Hepatocyte (in vitro differentiated cells): ENCODE measurements around the gene NCR1. TPM values are rescaled to one million over a fixed set of nuclear protein-coding genes. Genes with fewer than 3 reads are reported as not detected.
"Not testable (repeated sequence)": the region's sequence is repeated elsewhere in the genome, so short reads cannot be mapped to it uniquely, and the experiment has no call there.

ENCODE experiments used
- DNase-seq: peaks from one replicate; pipeline ENCODE4 v3.0.0-alpha.2; 2016; ENCODE audit warnings: low spot score
- H2AFZ ChIP-seq: fragments of 200-600 bp; sonication (generic); 2 replicates; pipeline ENCODE4 v1.6.0; 2016; ENCODE audit warnings: antibody characterized with exemption, mild to moderate bottlenecking
- H3K27ac ChIP-seq: fragments of 200-600 bp; sonication (generic); 2 replicates; pipeline ENCODE4 v1.5.1; 2016; ENCODE audit warnings: mild to moderate bottlenecking
- H3K27me3 ChIP-seq: fragments of 200-600 bp; sonication (generic); 2 replicates; pipeline ENCODE4 v1.6.1; 2016
- H3K36me3 ChIP-seq: fragments of 200-600 bp; sonication (generic); replicated peaks from 2 replicates; pipeline ENCODE4 v1.5.1; 2016; ENCODE audit warnings: low read depth; ENCODE audit not compliant: insufficient read depth
- H3K4me1 ChIP-seq: fragments of 200-600 bp; sonication (generic); 2 replicates; pipeline ENCODE4 v1.5.1; 2016; ENCODE audit warnings: mild to moderate bottlenecking, moderate library complexity; ENCODE audit not compliant: insufficient read depth
- H3K4me2 ChIP-seq: fragments of 200-600 bp; sonication (generic); 2 replicates; pipeline ENCODE4 v1.6.0; 2016
- H3K4me3 ChIP-seq: fragments of 200-600 bp; sonication (generic); 2 replicates; pipeline ENCODE4 v1.5.1; 2016; ENCODE audit warnings: mild to moderate bottlenecking
- H3K79me2 ChIP-seq: fragments of 200-600 bp; sonication (generic); 2 replicates; pipeline ENCODE4 v1.6.0; 2017; ENCODE audit warnings: mild to moderate bottlenecking
- H3K9me2 ChIP-seq: fragments of 200-600 bp; sonication (generic); replicated peaks from 2 replicates; pipeline ENCODE4 v1.6.0; 2017; ENCODE audit warnings: mild to moderate bottlenecking; ENCODE audit not compliant: insufficient read depth
- H3K9me3 ChIP-seq: fragments of 200-600 bp; sonication (generic); 2 replicates; pipeline ENCODE4 v1.5.1; 2016; ENCODE audit warnings: low read depth, mild to moderate bottlenecking
- H4K20me1 ChIP-seq: fragments of 200-600 bp; sonication (generic); 2 replicates; pipeline ENCODE4 v1.6.0; 2016; ENCODE audit warnings: mild to moderate bottlenecking; ENCODE audit not compliant: insufficient read depth, poor library complexity, severe bottlenecking
- EZH2 ChIP-seq: fragments of 200-600 bp; sonication (generic); IDR thresholded peaks from 2 replicates; pipeline ENCODE4 v1.6.1; 2016; ENCODE audit warnings: antibody characterized with exemption, mild to moderate bottlenecking, borderline replicate concordance
- EZH2phosphoT487 ChIP-seq: fragments of 200-600 bp; sonication (generic); IDR thresholded peaks from one replicate; pipeline ENCODE4 v1.6.1; 2018; ENCODE audit warnings: antibody characterized with exemption, mild to moderate bottlenecking, low read depth, moderate library complexity; ENCODE audit not compliant: unreplicated experiment, severe bottlenecking
- WGBS: methylation state at CpG from one replicate; pipeline ENCODE4 v1.1.6; 2016; ENCODE audit warnings: low lambda C conversion rate; ENCODE audit errors: missing lambda C conversion rate; 5-methylcytosine and 5-hydroxymethylcytosine counted together
- polyA plus RNA-seq: library from polyadenylated mRNA; unstranded; fragments of >200 nt; fragmentation: Nextera tagmentation; extraction: Ambion mirVana; gene quantifications from 2 replicates; pipeline ENCODE4 v1.2.1, GENCODE V29; 2016
- total RNA-seq: library from RNA; depleted of rRNA; stranded (reverse); fragments of >200 nt; gene quantifications from 2 replicates; pipeline ENCODE4 v1.2.3, GENCODE V29; 2014
- TF ChIP-seq, protein P1 (sequence below): fragments of 200-600 bp; sonication (generic); IDR thresholded peaks from 2 replicates; pipeline ENCODE4 v1.5.1; 2016; ENCODE audit warnings: antibody characterized with exemption, mild to moderate bottlenecking; ENCODE audit not compliant: poor library complexity

NCR1 gene, protein sequence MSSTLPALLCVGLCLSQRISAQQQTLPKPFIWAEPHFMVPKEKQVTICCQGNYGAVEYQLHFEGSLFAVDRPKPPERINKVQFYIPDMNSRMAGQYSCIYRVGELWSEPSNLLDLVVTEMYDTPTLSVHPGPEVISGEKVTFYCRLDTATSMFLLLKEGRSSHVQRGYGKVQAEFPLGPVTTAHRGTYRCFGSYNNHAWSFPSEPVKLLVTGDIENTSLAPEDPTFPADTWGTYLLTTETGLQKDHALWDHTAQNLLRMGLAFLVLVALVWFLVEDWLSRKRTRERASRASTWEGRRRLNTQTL
- total RNA-seq: 0.44 TPM in 1 of 2 replicates, not detected in the other
- polyA plus RNA-seq: not detected in 2 replicates

DNA sequence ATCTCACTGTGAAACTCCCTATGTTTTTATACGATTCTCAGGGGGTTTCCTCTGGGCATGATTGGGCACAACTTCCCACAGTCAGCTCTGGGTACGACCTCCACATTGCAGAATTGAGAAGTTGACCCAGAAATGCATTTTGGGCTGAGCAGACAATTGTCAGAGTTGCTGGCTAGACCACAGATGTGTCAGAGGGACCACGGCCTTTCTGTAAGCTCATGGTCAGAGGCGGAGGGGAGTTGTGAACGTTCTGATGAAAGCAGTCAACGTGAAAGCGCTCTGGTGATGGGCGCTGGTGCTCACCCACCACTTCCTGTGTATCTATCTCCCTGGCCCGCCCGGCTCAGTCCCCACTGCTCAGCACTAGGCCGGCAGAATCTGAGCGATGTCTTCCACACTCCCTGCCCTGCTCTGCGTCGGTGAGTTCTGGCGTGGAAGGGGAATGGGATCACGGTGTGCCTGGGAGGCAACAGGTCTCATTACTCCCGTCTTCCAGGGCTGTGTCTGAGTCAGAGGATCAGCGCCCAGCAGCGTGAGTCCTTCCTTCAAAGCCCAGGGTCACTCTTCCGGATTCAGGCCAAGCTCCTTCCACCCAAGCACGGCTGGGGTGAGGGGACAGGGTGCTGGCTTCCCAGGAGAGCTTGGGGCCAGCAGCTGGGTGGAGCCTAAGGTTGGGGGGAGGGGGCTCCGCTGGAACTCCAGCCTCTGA lies at the start of gene NCR1:
NCR1 (plus strand) TSS at position 346 of the 709 bp plus-strand sequence; CDS start at position 386, 40 bp downstream.
- no peak for DNase-seq
- Histone ChIP-seq H3K27ac (no peak within 1 kb of the TSS), H3K36me3 (no peaks in the 10 kb centered on the region)

DNA sequence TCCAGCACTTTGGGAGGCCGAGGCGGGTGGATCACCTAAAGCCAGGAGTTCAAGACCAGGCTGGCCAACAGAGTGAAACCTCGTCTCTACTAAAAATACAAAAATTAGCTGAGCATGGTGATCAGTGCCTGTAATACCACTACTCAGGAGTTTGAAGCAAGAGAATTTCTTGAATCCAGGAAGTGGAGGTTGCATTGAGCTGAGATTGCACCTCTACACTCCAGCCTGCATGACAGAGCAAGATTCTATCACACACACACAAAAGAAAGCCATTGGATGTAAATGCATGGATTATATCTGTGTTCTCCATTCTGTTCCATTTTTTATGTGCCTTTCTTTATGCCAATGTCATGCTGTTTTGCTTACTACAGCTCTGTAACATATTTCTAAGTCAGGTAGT lies 47.5 kb upstream of the NCR1 start:
- H3K4me2 ChIP-seq, H3K9me2 ChIP-seq, H3K27ac ChIP-seq, H3K4me3 ChIP-seq, H3K4me1 ChIP-seq, H3K79me2 ChIP-seq, H3K36me3 ChIP-seq, H3K9me3 ChIP-seq, DNase-seq, H3K27me3 ChIP-seq, H4K20me1 ChIP-seq, H2AFZ ChIP-seq: not testable (repeated sequence)
- WGBS: 57% methylated on average over 3 of the region's 3 CpGs

More for the DNA sequence above, at the start of gene NCR1:
- Histone ChIP-seq H3K79me2 (no peaks in the 10 kb centered on the region), H3K4me1 (no peaks in the 10 kb centered on the region), H4K20me1 (no peaks in the 10 kb centered on the region), H3K4me2 (no peak within 1 kb of the TSS), H3K27me3 (no peaks in the 10 kb centered on the region), H3K9me2 (no peaks in the 10 kb centered on the region), H3K4me3 (no peak within 1 kb of the TSS), H3K9me3 (no peaks in the 10 kb centered on the region), H2AFZ (no peak within 1 kb of the TSS)
- WGBS: 55% methylated on average over 22 of the region's 22 CpGs
- TF ChIP-seq EZH2: no peak
- TF ChIP-seq EZH2phosphoT487: no peak
- TF ChIP-seq, protein P1, sequence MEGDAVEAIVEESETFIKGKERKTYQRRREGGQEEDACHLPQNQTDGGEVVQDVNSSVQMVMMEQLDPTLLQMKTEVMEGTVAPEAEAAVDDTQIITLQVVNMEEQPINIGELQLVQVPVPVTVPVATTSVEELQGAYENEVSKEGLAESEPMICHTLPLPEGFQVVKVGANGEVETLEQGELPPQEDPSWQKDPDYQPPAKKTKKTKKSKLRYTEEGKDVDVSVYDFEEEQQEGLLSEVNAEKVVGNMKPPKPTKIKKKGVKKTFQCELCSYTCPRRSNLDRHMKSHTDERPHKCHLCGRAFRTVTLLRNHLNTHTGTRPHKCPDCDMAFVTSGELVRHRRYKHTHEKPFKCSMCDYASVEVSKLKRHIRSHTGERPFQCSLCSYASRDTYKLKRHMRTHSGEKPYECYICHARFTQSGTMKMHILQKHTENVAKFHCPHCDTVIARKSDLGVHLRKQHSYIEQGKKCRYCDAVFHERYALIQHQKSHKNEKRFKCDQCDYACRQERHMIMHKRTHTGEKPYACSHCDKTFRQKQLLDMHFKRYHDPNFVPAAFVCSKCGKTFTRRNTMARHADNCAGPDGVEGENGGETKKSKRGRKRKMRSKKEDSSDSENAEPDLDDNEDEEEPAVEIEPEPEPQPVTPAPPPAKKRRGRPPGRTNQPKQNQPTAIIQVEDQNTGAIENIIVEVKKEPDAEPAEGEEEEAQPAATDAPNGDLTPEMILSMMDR: no peak

DNA sequence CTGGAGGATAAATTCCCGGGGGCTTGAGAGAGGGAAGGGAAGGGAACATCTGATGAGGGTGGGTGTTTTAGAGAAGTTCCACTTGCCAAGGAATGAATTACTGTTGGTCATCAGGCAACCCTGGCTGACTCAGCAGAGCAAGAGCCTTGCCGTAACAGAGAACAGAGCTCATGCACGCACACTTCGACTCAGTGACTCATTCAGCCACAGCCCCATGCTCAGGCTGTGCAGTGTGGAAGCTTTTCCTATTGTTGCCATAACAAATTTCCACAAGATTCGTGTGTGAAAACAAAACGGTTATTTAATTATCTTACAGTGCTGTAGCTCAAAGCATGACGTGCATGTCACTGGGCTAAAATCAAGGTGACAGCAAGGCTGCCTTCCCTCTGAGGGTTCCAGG lies 46.5 kb upstream of the NCR1 start:
- H3K27me3 ChIP-seq, H3K9me3 ChIP-seq, H4K20me1 ChIP-seq, H3K9me2 ChIP-seq, H3K4me2 ChIP-seq, H3K79me2 ChIP-seq, H3K4me1 ChIP-seq, H3K36me3 ChIP-seq, H2AFZ ChIP-seq, H3K4me3 ChIP-seq, H3K27ac ChIP-seq, DNase-seq: not testable (repeated sequence)
- 77% methylated on average over 7 of the region's 7 CpGs for WGBS

DNA sequence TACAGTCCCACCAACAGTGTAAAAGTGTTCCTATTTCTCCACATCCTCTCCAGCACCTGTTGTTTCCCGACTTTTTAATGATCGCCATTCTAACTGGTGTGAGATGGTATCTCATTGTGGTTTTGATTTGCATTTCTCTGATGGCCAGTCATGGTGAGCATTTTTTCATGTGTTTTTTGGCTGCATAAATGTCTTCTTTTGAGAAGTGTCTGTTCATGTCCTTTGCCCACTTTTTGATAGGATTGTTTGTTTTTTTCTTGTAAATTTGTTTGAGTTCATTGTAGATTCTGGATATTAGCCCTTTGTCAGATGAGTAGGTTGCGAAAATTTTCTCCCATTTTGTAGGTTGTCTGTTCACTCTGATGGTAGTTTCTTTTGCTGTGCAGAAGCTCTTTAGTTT lies 42.5 kb upstream of the NCR1 start:
- not testable (repeated sequence) for DNase-seq

DNA sequence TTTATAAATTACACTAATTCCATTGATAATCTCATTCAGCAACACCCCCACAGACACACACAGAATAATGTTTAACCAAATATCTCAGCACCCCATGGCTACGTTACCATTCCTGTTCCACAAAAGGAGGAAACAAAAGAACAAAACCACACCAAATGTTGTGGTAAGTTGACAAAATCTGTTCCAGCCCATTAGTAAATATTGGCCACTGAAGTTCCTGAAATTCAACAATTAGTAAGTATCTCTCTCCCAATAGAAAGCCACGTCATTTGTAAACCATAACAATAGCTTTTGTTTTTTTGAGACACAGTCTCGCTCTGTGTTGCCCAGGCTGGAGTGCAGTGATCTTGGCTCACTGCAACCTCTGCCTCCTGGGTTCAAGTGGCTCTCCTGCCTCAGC lies 34.3 kb upstream of the NCR1 start:
- DNase-seq: no peak

More for the DNA sequence above, 42.5 kb upstream of the NCR1 start:
- not testable (repeated sequence) for H3K4me2 ChIP-seq, H3K4me1 ChIP-seq, H3K27me3 ChIP-seq, H3K4me3 ChIP-seq, H2AFZ ChIP-seq, H3K9me2 ChIP-seq, H3K9me3 ChIP-seq, H3K27ac ChIP-seq, H3K36me3 ChIP-seq, H3K79me2 ChIP-seq, H4K20me1 ChIP-seq
- WGBS: 88% methylated on average over 3 of the region's 3 CpGs

More for the DNA sequence above, 34.3 kb upstream of the NCR1 start:
- H3K4me3 ChIP-seq: no peak overlapping the region
- no peaks in the 10 kb centered on the region for H3K27me3 ChIP-seq
- no peak overlapping the region for H3K27ac ChIP-seq
- 76% methylated on average over 3 of the region's 3 CpGs for WGBS
- H3K79me2 ChIP-seq: no peaks in the 10 kb centered on the region
- no peaks in the 10 kb centered on the region for H3K36me3 ChIP-seq
- no peaks in the 10 kb centered on the region for H4K20me1 ChIP-seq
- H3K4me1 ChIP-seq: no peaks in the 10 kb centered on the region
- no peaks in the 10 kb centered on the region for H3K9me2 ChIP-seq
- H3K9me3 ChIP-seq: no peaks in the 10 kb centered on the region
- H3K4me2 ChIP-seq: no peak overlapping the region
- H2AFZ ChIP-seq: no peak overlapping the region
- TF ChIP-seq, protein P1: no peak
- TF ChIP-seq EZH2phosphoT487 (no peak), EZH2 (no peak)
